Astrocyte of the cerebellum (primary cell): Measurements from ENCODE around the gene LRP1-AS.

ENCODE experiments used
- DNase-seq: peaks from one replicate; pipeline ENCODE4 v3.0.0-alpha.2; 2011; ENCODE audit warnings: low read depth
- H3K4me3 ChIP-seq: 2 replicates; pipeline ENCODE4 v1.5.1; 2011; ENCODE audit warnings: mild to moderate bottlenecking, low read depth, low read length, moderate library complexity
- CTCF ChIP-seq: IDR thresholded peaks from 2 replicates; pipeline ENCODE4 v1.5.1; 2012; ENCODE audit warnings: low read length, low read depth, moderate library complexity, mild to moderate bottlenecking; ENCODE audit errors: missing control alignments
- in situ Hi-C: cut with HindIII; loops from 2 replicates; pipeline ENCODE4 v1.10.0; 2017; ENCODE audit warnings: low sequenced_read_pairs

Gene LRP1-AS

GRCh38 chr12:57181561-57182155 lies 34.2 kb upstream of the LRP1-AS start:
- in situ Hi-C loops: loop anchor here (10.0 kb wide), 1 partner anchor 53 kb away; a partner anchor contains a TSS
- DNase-seq: no peak
- TF ChIP-seq CTCF: no peak
- H3K4me3 ChIP-seq: no peak overlapping the region

DNA sequence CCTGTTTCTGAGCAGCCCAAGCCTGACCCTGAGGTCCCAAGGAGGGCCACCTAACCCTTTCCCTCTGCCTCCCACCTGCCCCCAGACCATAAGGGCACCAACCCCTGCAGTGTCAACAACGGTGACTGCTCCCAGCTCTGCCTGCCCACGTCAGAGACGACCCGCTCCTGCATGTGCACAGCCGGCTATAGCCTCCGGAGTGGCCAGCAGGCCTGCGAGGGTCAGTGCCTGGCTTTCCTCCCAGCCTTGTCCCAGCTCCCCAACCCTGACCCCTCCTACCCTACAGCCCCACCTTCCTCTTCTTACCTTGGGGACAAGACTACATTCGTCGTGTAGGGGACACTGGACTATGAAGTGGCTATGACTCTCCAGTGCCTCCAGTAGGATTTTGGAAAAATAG lies 33.7 kb upstream of the LRP1-AS start:
- in situ Hi-C loops: loop anchor here (10.0 kb wide), 1 partner anchor 54 kb away; a partner anchor contains a TSS
- no peak for DNase-seq
- H3K4me3 ChIP-seq: no peak overlapping the region
- no peak for TF ChIP-seq CTCF

DNA sequence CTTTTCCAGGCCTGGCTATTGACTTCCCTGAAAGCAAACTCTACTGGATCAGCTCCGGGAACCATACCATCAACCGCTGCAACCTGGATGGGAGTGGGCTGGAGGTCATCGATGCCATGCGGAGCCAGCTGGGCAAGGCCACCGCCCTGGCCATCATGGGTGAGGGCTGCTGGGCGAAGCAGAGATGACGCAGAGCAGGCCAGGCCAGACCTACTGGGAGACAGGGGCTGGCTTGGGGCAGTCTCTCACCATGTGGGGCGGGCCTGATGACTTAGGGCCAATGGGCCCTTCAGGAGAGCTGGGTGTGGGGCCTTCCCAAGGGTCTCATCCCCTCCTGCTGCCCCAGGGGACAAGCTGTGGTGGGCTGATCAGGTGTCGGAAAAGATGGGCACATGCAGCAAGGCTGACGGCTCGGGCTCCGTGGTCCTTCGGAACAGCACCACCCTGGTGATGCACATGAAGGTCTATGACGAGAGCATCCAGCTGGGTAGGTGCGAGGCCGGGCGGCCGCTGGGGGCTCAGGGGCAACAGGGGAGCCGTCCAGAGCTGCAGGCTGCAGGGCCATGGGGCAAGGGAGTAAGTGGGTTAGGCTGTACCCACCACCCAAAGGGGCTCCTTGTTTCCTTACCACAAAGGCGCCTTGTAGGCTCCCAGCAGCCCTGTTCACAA lies 33.0 kb upstream of the LRP1-AS start:
- no peak overlapping the region for H3K4me3 ChIP-seq
- DNase-seq: no peak
- no peak for TF ChIP-seq CTCF
- in situ Hi-C loops: loop anchor here (10.0 kb wide), 1 partner anchor 54 kb away; a partner anchor contains a TSS

- no peak for DNase-seq
- in situ Hi-C loops: loop anchor here (10.0 kb wide), 2 partner anchors 55 to 105 kb away; partner anchors contain the start of gene NEMP1
- H3K4me3 ChIP-seq: no peak overlapping the region
- TF ChIP-seq CTCF: no peak
Observed at GRCh38 chr12:57179331-57180086, 32.1 kb upstream of the LRP1-AS start.

DNA sequence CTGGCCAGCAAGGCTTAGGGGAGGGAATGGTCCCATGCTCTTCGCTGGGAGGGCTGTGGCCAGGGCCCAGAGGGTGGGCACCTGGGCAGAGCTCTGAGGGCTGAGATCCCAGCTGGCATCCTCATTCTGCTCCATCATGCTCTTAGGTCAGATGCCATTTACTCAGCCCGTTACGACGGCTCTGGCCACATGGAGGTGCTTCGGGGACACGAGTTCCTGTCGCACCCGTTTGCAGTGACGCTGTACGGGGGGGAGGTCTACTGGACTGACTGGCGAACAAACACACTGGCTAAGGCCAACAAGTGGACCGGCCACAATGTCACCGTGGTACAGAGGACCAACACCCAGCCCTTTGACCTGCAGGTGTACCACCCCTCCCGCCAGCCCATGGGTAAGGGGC lies 30.8 kb upstream of the LRP1-AS start:
- H3K4me3 ChIP-seq: no peak overlapping the region
- DNase-seq: no peak
- TF ChIP-seq CTCF: no peak
- in situ Hi-C loops: loop anchor here (10.0 kb wide), 1 partner anchor 103 kb away; the partner anchor contains the start of gene NEMP1

DNA sequence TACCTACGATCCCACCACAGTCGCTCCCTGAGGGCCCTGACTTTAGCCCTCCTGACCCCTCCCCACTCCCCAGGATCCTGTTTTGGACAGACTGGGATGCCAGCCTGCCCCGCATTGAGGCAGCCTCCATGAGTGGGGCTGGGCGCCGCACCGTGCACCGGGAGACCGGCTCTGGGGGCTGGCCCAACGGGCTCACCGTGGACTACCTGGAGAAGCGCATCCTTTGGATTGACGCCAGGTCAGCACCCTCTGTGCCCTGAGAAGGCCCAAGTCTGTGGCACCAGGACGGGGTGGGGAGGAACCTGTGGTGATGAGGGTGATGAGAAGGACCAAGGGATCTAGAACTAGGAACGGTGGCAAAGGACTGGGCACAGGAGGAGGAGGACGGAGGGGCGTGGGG lies 29.9 kb upstream of the LRP1-AS start:
- no peak for TF ChIP-seq CTCF
- in situ Hi-C loops: loop anchor here (10.0 kb wide), 1 partner anchor 103 kb away; the partner anchor contains the start of gene NEMP1
- no peak overlapping the region for H3K4me3 ChIP-seq
- DNase-seq: no peak
